Mammary epithelial cell (primary cell): ENCODE measurements around the gene BEGAIN.

Source experiments
- CTCF ChIP-seq, 2 donors: IDR thresholded peaks in 1 of 2; conservative IDR thresholded peaks in 1 of 2; 2 replicates each; pipeline ENCODE4 v1.5.1; 2011 to 2012; ENCODE audit warnings: inconsistent platforms in 2 of 2, low read length in 2 of 2, mild to moderate bottlenecking in 2 of 2, control low read depth in 1 of 2, low read depth in 1 of 2; ENCODE audit not compliant: insufficient read depth in 1 of 2; ENCODE audit errors: extremely low read depth in 1 of 2
- EZH2 ChIP-seq: IDR thresholded peaks from 2 replicates; pipeline ENCODE4 v1.6.1; 2012; ENCODE audit warnings: low read length, inconsistent platforms, borderline replicate concordance

- TF ChIP-seq CTCF (conservative IDR thresholded peaks at IDR 0.05 in 1 of 2, IDR thresholded peaks at IDR 0.05 in 1 of 2; ENCODE audit: extremely low read depth in 1 of 2, insufficient read depth in 1 of 2, low read depth in 1 of 2, low read length in 2 of 2) (no peak), EZH2 (no peak)
These were observed 18.0 kb upstream of the BEGAIN start for GRCh38 chr14:100605230-100605629.
